RPMI8226 (cell line): ENCODE data around the gene FAM241B.
A peak's percentile ranks its signal among the peaks of the same experiment; 100 is the strongest.

Experiments
- DNase-seq: peaks from one replicate; pipeline ENCODE4 v3.0.0-alpha.2; 2015

Gene FAM241B

GRCh38 chr10:69634759-69635425, 4.8 kb downstream of the FAM241B start:
- no peak for DNase-seq

DNA sequence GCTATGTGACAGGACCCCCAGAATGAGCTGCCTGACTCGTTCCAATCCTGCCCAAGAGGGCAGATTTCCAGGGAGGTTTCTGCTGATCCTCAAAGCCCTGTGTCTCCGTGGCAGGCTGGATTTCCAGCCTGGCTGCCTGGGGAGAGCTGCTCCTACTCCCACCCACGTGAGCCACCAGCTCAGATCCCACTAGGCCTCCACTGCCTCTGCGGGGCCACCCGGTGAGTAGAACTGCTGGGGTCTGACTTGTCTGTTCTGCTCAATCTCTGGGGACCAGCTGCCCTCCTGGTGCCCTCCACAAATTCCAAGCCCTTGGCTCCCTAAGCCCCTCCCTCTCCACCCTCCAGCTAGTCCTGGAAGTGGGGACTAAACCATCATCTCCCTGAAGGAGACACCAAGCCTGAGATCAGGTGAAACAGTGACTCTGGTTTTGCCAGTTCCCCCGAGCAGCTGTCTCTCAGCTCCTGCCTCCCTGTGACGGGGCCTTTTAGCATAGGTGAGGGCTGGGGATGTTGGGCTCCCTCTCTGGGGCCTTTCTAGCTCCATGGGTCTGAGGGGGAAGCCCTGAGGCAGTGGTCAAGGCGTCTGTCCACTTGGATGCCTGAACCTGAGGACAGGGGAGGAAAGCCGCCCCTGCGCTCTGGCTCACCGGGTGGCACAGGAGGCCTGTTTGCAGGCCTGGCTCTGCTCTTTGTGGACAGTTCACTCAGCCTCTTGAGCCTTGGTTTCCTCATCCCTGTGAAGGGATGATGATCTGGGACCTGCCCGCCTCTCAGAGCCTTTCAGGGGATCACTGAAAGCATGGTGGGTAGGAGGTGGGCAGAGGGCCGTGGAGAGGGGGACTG, 5.6 kb downstream of the FAM241B start:
- no peak for DNase-seq

DNA sequence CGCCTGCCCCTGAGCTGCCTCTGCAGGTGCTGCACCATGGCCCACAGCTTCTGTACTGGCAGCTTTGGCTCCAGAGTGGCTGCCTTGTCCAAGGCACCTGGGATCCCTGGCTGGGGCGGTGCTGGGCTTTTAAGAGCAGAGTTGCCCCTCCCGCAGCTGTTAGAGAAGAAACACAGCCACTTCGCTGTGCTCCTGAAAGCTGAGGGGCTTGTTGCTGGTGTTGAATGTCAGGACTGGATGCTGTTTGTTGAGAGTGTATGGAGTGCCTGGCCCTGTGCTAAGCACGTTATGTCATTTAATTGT, 6.2 kb downstream of the FAM241B start:
- no peak for DNase-seq

- DNase-seq = peak; percentile 40
These were observed 6.9 kb downstream of the FAM241B start for GRCh38 chr10:69636626-69637605.

GRCh38 chr10:69638642-69639041, 8.6 kb downstream of the FAM241B start:
- no peak for DNase-seq

GRCh38 chr10:69639291-69640195, 9.5 kb downstream of the FAM241B start:
- peak; percentile 56 for DNase-seq

DNA sequence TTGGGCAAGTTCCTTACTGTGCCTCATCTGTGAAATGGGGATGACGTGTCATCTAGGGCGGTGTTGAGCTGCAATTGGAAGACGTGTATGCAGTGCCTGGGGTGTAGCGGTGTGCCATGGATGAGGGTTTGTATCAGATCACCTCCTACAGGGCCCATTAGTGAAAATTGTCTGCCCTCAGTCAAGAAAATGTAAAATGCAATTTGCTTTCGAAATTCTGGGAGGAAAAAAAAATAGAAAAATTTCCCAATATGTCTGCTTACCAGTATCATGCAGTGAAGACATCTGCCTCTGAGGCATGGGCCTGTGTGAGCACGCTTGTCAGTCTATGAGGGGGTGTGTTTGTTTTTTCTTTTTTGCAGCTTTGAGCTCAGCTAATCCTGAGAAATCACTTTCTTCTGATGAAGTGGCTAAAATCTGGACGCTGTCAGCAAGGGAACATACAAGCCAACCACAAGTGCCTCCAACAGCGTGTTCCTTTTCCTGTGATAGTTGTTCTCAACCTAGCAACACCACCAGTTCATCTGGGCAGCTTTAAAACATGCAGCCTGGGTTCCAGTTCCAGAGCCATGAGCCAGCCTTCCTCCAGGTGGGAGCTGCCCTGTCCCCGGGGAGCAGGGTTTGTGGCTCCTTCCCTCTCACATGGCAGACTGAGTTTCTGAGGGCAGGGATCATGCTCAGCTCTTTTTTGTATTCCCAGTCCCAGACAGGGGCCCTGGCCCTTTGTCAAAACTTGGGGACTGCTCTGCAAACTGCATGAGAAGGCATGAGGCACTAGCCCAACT, 10.3 kb downstream of the FAM241B start:
- DNase-seq = no peak

DNA sequence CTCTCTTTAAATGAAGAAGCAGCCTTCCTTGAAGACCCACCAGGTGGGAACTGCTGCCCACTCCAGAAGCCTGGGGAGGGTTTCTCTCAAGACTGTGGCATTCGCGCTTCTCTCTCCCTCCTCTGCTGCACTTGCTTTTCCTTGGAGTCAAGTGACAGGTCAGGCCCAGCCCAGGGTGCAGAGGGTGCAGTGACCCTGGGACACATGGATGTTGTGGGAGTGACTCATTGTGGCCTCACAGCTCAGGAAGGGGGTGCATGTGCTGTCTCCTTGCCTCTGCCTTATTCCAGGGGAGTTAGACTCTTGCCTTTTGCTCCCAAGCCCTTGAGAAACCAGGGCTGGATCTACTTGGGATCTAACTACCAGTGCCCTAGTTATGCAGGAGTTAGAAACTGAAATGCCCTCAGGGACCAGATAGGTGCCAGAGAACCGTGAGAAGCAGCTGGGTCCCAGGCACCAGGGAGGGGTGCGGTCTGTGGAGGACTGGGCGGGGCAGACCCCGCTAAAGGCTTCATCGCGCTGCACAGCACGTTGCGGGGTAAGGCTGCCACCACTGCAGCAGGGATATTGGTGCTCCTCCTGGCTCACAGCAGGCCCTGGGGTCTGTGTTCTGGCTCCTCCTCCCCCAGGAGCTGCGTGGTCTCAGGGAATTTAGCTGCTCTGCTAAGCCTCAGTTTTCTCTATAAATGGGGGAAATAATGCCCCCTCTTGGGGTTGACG, 11.4 kb downstream of the FAM241B start:
- DNase-seq = no peak

DNA sequence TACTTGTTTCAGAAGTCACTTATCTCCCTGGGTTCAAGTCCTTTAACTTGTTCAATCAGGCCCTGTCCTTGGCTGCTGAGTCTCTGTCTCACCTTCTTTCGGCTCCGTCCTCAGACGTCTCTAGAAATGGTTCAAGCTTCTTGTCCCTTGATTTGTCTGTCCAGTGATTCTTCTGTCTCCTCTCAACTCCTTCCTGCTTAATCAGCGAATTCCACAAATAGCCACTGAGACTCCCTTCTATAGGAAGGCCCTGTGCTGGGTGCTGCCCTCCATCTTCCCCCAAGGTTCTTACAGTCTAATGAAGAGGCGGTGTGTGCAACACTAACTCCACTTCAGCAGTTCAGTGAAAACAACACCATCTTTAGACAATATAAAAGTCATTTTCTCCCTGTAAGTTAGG, 12.7 kb downstream of the FAM241B start:
- DNase-seq = no peak

- DNase-seq = no peak
These were observed 14.0 kb downstream of the FAM241B start for GRCh38 chr10:69643779-69644657.

DNA sequence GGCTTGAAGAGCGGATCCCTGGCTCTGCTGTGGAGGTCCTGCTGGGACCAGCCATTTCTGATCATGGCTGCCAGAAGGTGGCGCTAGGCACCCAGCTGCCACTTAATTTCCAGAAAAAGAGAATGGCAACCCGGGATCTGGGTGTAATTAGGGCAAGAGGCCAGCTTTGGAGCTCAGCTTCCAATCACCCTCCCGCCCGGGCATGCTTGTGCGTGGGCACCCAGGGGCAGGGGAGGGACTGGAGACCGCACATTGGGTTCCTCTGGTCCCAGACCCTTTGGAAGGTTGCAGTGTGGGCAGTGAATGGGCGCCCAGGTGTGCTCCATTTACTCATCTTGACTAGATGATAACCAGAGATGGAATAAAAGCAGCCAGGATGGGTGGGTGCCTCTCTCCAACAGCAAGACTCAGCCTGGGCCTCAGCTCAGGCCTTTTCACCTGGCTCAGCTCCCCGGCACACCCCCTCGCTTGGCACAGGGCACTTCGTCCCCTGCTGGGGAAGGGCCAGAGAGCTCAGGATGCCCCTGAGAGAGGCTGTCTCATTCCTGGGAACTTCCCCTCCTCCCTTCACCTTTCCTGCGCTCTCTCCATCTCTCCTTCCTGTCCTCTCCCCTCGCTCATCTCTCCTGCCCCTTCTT, 14.7 kb downstream of the FAM241B start:
- peak; percentile 56 for DNase-seq

DNA sequence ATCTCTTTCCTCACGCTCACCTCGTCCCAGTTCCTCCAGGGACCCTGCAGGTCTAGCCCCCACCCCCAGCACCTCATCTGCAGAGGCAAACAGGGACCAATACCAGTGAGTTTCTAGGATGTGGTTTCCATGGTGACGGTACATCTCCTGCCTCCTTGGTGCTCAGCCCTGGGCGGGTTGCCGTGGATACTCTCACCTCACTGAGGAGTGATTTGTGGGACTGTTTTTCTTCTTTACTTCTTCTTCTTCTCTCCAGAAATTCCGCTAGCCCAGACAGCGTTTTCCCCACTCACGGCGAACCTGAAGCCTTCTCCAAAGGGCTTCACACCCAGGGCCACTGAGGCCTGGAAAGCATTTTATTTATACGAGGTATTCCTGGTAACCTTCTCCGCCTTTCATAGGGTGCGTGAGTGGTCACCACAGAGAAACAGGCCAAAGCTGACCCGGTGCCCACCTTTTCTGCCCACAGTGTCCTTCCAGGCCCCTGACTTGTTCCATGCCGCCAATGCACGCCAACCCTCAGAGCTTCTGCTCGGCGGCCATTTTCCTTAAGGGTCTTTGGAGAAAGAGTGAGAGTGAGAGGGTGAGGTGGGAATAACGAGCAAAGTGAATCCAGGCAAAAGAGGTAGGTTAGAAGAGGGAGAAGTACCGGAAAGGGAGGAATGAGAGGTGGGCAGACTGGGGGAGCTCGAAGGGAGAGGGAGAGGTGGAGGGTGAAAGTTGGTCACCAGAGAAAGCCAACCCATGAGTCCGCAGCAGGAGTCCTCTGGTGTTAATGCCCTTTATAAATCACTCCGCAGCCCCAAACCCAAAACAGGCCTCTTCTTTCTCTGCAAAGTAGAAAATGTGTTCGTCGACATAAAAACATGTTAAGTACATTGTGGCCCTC, 15.5 kb downstream of the FAM241B start:
- no peak for DNase-seq

- DNase-seq = no peak
These were observed 16.4 kb downstream of the FAM241B start for GRCh38 chr10:69646185-69647060.

DNA sequence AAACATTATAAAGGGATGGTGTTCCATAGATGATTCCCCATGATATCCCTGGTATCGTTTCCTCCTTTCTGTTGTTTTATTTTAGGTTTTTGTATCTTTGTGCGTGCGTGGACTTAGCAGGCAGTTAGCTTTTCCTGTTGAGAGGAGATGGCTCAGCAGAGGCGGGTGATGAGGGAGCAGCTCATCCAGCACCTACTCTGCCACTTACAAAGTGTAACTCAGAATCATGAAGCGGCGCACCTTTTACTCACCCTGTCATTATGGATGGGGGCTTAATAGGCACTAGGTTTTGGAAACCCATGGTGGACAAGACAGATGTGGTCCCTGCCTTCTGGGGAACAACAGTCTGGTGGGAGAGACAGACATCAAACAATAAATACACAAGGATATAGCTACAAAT, 17.1 kb downstream of the FAM241B start:
- no peak for DNase-seq

- no peak for DNase-seq
These were observed 17.8 kb downstream of the FAM241B start for GRCh38 chr10:69647819-69648218.

GRCh38 chr10:69648461-69648860, 18.4 kb downstream of the FAM241B start:
- DNase-seq = no peak
